GM12878 (cell line): ENCODE results near the gene MAPK13. TPM values are rescaled to one million over a fixed set of nuclear protein-coding genes. Genes with fewer than 3 reads are reported as not detected.

ENCODE experiments used
- ATAC-seq: fragments of 200-7000 bp; cut with Tn5 transposase; 3 replicates; pipeline ENCODE4 v1.9.1; 2020; ENCODE audit warnings: mild to moderate bottlenecking, moderate library complexity
- BruUV-seq: library from RNA; stranded (reverse); fragments of 400-500 nt; replicated peaks from 2 replicates; lab custom pipeline; 2021; lab: Mats Ljungman, UMichigan
- CTCF ChIA-PET: fragments of 300-600 bp; sonication (Branson Sonifier 250); formaldehyde crosslinking; extraction: SDS; loops from one replicate; lab custom pipeline; 2021; ENCODE audit warnings: inconsistent platforms; lab: Yijun Ruan, JAX
- POLR2A ChIA-PET: fragments of 350-600 bp; formaldehyde crosslinking; extraction: SDS; loops from one replicate; lab custom pipeline; 2021; ENCODE audit warnings: inconsistent platforms; lab: Charles Lee
- RAD21 ChIA-PET: fragments of 300-600 bp; sonication (Branson Sonifier 250); formaldehyde crosslinking; loops from one replicate; lab custom pipeline; 2023; ENCODE audit warnings: antibody characterized with exemption; ENCODE audit not compliant: unreplicated experiment; lab: Charles Lee
- SMC1A ChIA-PET: fragments of 300-600 bp; sonication (Branson Sonifier 250); formaldehyde crosslinking; loops from one replicate; lab custom pipeline; 2023; ENCODE audit not compliant: unreplicated experiment, uncharacterized antibody; lab: Charles Lee
- DNase-seq: peaks from one replicate; pipeline ENCODE4 v3.0.0-alpha.2; 2011; ENCODE audit warnings: low read depth, low spot score
- FAIRE-seq: peaks from 3 replicates; lab custom pipeline; 2011; peaks lifted over from hg19 to GRCh38; lab: Jason Lieb, UNC
- H2AFZ ChIP-seq: 2 replicates; pipeline ENCODE4 v1.6.0; 2011; ENCODE audit warnings: low read depth, low read length, control low read depth; ENCODE audit not compliant: control insufficient read depth
- H3K27ac ChIP-seq: 2 replicates; pipeline ENCODE4 v1.5.1; 2011; ENCODE audit warnings: control low read depth; ENCODE audit not compliant: control insufficient read depth, insufficient read depth
- H3K27me3 ChIP-seq, 2 experiments: replicated peaks in 1 of 2; 2 replicates each; pipeline versions ENCODE4 v1.6.0 to v1.6.1; 2011; ENCODE audit warnings: low read length in 1 of 2; ENCODE audit not compliant: control insufficient read depth in 2 of 2, insufficient read depth in 2 of 2
- H3K36me3 ChIP-seq, 2 experiments: 2 replicates each; pipeline ENCODE4 v1.5.1; 2011; ENCODE audit warnings: low read length in 1 of 2; ENCODE audit not compliant: control insufficient read depth in 2 of 2, insufficient read depth in 2 of 2
- H3K4me1 ChIP-seq: 2 replicates; pipeline ENCODE4 v1.6.1; 2011; ENCODE audit warnings: mild to moderate bottlenecking, low read length, moderate library complexity, mixed read lengths; ENCODE audit not compliant: control insufficient read depth, insufficient read depth
- H3K4me2 ChIP-seq: 2 replicates; pipeline ENCODE4 v1.6.0; 2011; ENCODE audit warnings: control low read depth; ENCODE audit not compliant: control insufficient read depth, insufficient read depth
- H3K4me3 ChIP-seq: fragments of 200-600 bp; sonication (generic); 2 replicates; pipeline ENCODE4 v1.5.1; 2016
- H3K79me2 ChIP-seq: 2 replicates; pipeline ENCODE4 v1.6.0; 2011; ENCODE audit warnings: low read length; ENCODE audit not compliant: control insufficient read depth, insufficient read depth
- H3K9ac ChIP-seq: 2 replicates; pipeline ENCODE4 v1.8.0; 2011; ENCODE audit warnings: low read length, control low read depth, mixed read lengths; ENCODE audit not compliant: control insufficient read depth, insufficient read depth
- H3K9me3 ChIP-seq: replicated peaks from 3 replicates; pipeline ENCODE4 v1.5.1; 2011; ENCODE audit warnings: mild to moderate bottlenecking, low read length; ENCODE audit not compliant: control insufficient read depth, insufficient read depth
- H4K20me1 ChIP-seq: 2 replicates; pipeline ENCODE4 v1.6.0; 2011; ENCODE audit not compliant: control insufficient read depth, insufficient read depth
- ESRRA ChIP-seq: IDR thresholded peaks from 2 replicates; pipeline ENCODE4 v1.6.1; 2012; ENCODE audit warnings: mild to moderate bottlenecking, low read length, improper control_type of control experiment
- MEF2B ChIP-seq: fragments of 450-650 bp; IDR thresholded peaks from 2 replicates; pipeline ENCODE4 v1.6.1; 2018; ENCODE audit warnings: mild to moderate bottlenecking, moderate library complexity; ENCODE audit not compliant: partially characterized antibody, poor library complexity, severe bottlenecking
- SRF ChIP-seq, 2 experiments: IDR thresholded peaks; 2 replicates each; pipeline ENCODE4 v1.6.1; 2011; ENCODE audit warnings: low read depth in 2 of 2, low read length in 2 of 2, mild to moderate bottlenecking in 1 of 2, moderate library complexity in 1 of 2
- ZNF24 ChIP-seq: fragments of 450-650 bp; IDR thresholded peaks from 2 replicates; pipeline ENCODE4 v1.6.1; 2017; ENCODE audit warnings: antibody characterized with exemption, mild to moderate bottlenecking
- WGBS: methylation state at CpG from one replicate; pipeline ENCODE4 v1.1.6; 2016; ENCODE audit warnings: low lambda C conversion rate; ENCODE audit not compliant: insufficient replicate concordance, insufficient coverage; ENCODE audit errors: missing lambda C conversion rate; 5-methylcytosine and 5-hydroxymethylcytosine counted together
- in situ Hi-C: fragments of 300-500 bp; cut with MboI; formaldehyde crosslinking; loops from 9 replicates; pipeline ENCODE4 v1.14.3; 2018; ENCODE audit warnings: mixed read lengths
- intact Hi-C: fragments of 100-400 bp; cut with micrococcal nuclease; formaldehyde crosslinking; loops from one replicate; pipeline ENCODE4 v1.14.2; 2022; ENCODE audit not compliant: unreplicated experiment
- polyA plus RNA-seq, 11 experiments: library from polyadenylated mRNA; depleted of rRNA in 4 of 11; unstranded in 6 of 11; stranded (reverse) in 5 of 11; fragments of >200 nt; fragmentation: Nextera tagmentation in 4 of 11; fragmentation: Illumina TruSeq in 1 of 11; extraction: Ambion mirVana in 4 of 11; extraction: Trizol in 1 of 11; gene quantifications; 1 replicate in 1 of 11; 2 replicates in 10 of 11; pipeline versions ENCODE4 v1.2.1 to v1.2.3, GENCODE V29; 2011 to 2016; ENCODE audit warnings: inconsistent platforms in 2 of 11, missing spikeins in 2 of 11, low read depth in 1 of 11
- total RNA-seq, 4 experiments: library from RNA; depleted of rRNA in 3 of 4; stranded (reverse); fragments of >200 nt in 3 of 4; fragmentation: Illumina TruSeq in 1 of 4; extraction: Trizol in 1 of 4; gene quantifications; 2 replicates each; pipeline versions ENCODE4 v1.2.1 to v1.2.3, GENCODE V29; 2013 to 2021
- TF ChIP-seq, protein P1 (sequence below): fragments of 450-650 bp; IDR thresholded peaks from 2 replicates; pipeline ENCODE4 v1.6.1; 2016; ENCODE audit warnings: mild to moderate bottlenecking, moderate library complexity, borderline replicate concordance
- TF ChIP-seq, protein P2 (sequence below): fragments of 450-650 bp; formaldehyde crosslinking; IDR thresholded peaks from 2 replicates; pipeline ENCODE4 v1.4.0; 2022; ENCODE audit warnings: mild to moderate bottlenecking, moderate library complexity

The MAPK13 gene
- total and polyA plus RNA-seq, 10 of the 15 experiments (the other 5 are each of a cell fraction or from before 2014, with no cell fraction given) = 1.8 to 48.0 (median 37.5) TPM

- no peak overlapping the region for H3K4me3 ChIP-seq
- ChIA-PET RAD21 (interaction anchor here (0.7 to 9.0 kb wide), 20 partner anchors 9 to 267 kb away, joined by 3 to 140 read pairs (median 4); partner anchors contain the start of gene MAPK14), SMC1A (interaction anchor here (0.6 to 8.8 kb wide), 27 partner anchors 9 to 513 kb away, joined by 3 to 167 read pairs (median 4); partner anchors contain the start of genes MAPK14 and SLC26A8), POLR2A (interaction anchor here (1.0 to 4.1 kb wide), 3 partner anchors 18 to 68 kb away, joined by 3 to 27 read pairs (median 3); partner anchors contain the start of gene MAPK14), CTCF (interaction anchor here (0.6 to 6.6 kb wide), 57 partner anchors 7 to 509 kb away, joined by 3 to 165 read pairs (median 5); partner anchors contain the start of genes ARMC12, BNIP5, CLPS and MAPK14)
- in situ Hi-C loops = no loop called here
- ATAC-seq (no peak), FAIRE-seq (no peak), DNase-seq (no peak)
- H3K4me1 ChIP-seq = peaks cover 7% of the 10 kb centered on the region; the same call in 1 of the 2 replicates
- H3K4me2 ChIP-seq = no peak overlapping the region
- H3K36me3 ChIP-seq = peaks cover 1 to 5% of the 10 kb centered on the region in 2 experiments; a peak in 2 of 4 replicates
- no peaks in the 10 kb centered on the region for H4K20me1 ChIP-seq
- intact Hi-C loops = no loop called here
- H3K27me3 ChIP-seq = no peaks in the 10 kb centered on the region
- BruUV-seq = no TSS peak
- H3K79me2 ChIP-seq = no peaks in the 10 kb centered on the region
- no peak overlapping the region for H3K27ac ChIP-seq
- 98% methylated on average over 2 of the region's 2 CpGs for whole genome bisulfite sequencing
- no peaks in the 10 kb centered on the region for H3K9me3 ChIP-seq
- TF ChIP-seq ZNF24 = no peak
- no peak for TF ChIP-seq MEF2B
- TF ChIP-seq SRF (IDR thresholded peaks at IDR 0.05; ENCODE audit: low read depth in 2 of 2, low read length in 2 of 2) = no peak
- TF ChIP-seq, protein P1, sequence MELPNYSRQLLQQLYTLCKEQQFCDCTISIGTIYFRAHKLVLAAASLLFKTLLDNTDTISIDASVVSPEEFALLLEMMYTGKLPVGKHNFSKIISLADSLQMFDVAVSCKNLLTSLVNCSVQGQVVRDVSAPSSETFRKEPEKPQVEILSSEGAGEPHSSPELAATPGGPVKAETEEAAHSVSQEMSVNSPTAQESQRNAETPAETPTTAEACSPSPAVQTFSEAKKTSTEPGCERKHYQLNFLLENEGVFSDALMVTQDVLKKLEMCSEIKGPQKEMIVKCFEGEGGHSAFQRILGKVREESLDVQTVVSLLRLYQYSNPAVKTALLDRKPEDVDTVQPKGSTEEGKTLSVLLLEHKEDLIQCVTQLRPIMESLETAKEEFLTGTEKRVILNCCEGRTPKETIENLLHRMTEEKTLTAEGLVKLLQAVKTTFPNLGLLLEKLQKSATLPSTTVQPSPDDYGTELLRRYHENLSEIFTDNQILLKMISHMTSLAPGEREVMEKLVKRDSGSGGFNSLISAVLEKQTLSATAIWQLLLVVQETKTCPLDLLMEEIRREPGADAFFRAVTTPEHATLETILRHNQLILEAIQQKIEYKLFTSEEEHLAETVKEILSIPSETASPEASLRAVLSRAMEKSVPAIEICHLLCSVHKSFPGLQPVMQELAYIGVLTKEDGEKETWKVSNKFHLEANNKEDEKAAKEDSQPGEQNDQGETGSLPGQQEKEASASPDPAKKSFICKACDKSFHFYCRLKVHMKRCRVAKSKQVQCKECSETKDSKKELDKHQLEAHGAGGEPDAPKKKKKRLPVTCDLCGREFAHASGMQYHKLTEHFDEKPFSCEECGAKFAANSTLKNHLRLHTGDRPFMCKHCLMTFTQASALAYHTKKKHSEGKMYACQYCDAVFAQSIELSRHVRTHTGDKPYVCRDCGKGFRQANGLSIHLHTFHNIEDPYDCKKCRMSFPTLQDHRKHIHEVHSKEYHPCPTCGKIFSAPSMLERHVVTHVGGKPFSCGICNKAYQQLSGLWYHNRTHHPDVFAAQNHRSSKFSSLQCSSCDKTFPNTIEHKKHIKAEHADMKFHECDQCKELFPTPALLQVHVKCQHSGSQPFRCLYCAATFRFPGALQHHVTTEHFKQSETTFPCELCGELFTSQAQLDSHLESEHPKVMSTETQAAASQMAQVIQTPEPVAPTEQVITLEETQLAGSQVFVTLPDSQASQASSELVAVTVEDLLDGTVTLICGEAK = peak; percentile 78
- no peak for TF ChIP-seq ESRRA
- TF ChIP-seq, protein P2, sequence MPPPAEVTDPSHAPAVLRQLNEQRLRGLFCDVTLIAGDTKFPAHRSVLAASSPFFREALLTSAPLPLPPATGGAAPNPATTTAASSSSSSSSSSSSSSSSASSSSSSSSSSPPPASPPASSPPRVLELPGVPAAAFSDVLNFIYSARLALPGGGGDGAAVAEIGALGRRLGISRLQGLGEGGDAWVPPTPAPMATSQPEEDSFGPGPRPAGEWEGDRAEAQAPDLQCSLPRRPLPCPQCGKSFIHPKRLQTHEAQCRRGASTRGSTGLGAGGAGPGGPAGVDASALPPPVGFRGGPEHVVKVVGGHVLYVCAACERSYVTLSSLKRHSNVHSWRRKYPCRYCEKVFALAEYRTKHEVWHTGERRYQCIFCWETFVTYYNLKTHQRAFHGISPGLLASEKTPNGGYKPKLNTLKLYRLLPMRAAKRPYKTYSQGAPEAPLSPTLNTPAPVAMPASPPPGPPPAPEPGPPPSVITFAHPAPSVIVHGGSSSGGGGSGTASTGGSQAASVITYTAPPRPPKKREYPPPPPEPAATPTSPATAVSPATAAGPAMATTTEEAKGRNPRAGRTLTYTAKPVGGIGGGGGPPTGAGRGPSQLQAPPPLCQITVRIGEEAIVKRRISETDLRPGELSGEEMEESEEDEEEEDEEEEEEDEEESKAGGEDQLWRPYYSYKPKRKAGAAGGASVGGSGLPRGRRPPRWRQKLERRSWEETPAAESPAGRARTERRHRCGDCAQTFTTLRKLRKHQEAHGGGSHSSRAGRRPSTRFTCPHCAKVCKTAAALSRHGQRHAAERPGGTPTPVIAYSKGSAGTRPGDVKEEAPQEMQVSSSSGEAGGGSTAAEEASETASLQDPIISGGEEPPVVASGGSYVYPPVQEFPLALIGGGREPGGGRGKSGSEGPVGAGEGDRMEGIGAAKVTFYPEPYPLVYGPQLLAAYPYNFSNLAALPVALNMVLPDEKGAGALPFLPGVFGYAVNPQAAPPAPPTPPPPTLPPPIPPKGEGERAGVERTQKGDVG = no peak
- TF ChIP-seq, all 136 proteins: peak for 1
- no peak overlapping the region for H3K9ac ChIP-seq
- H2AFZ ChIP-seq = no peak overlapping the region
Observed at GRCh38 chr6:36094238-36094637, 36.1 kb upstream of the MAPK13 start.
